ENCODE measurements around the gene RPP21. TPM values are rescaled to one million over a fixed set of nuclear protein-coding genes. Genes with fewer than 3 reads are reported as not detected.
A peak's percentile ranks its signal among the peaks of the same experiment; 100 is the strongest.

RPP21 gene
- total and polyA plus RNA-seq, 12 donors: 16.2 to 113 (median 24.9) TPM

- Histone ChIP-seq H3K27ac (no peak overlapping the region), H3K4me1 (peaks cover 0 to 64% (median 33%) of the 10 kb centered on the region in 9 donors), H3K4me3 (no peak overlapping the region), H3K36me3 (peaks cover 0 to 9% (median 0%) of the 10 kb centered on the region in 9 donors), H3K27me3 (no peaks in the 10 kb centered on the region), H3K9me3 (no peaks in the 10 kb centered on the region)
- intact Hi-C loops (cut with DNase I): loop anchor here in 2 of 10 donors (10.0 kb wide), 1 partner anchor 108 kb away; the partner anchor contains the start of gene TRIM26 (in 2 of the 2)
- DNase-seq: no peak
- no peak for TF ChIP-seq CTCF (IDR thresholded peaks at IDR 0.05)
- WGBS, 2 donors: 88 to 89% methylated on average over 20 of the region's 20 CpGs
- ATAC-seq: no peak
Measured at GRCh38 chr6:30322527-30323501, 22.1 kb upstream of the RPP21 start.

GRCh38 chr6:30323806-30324205 is 21.1 kb upstream of the RPP21 start:
- peaks cover 0 to 65% (median 35%) of the 10 kb centered on the region in 9 donors for H3K4me1 ChIP-seq
- no peak for ATAC-seq
- intact Hi-C loops (cut with DNase I): loop anchor here in 2 of 10 donors (10.0 kb wide), 1 partner anchor 109 kb away; the partner anchor contains the start of gene TRIM26 (in 2 of the 2)

GRCh38 chr6:30325150-30325872 is 19.6 kb upstream of the RPP21 start:
- peak in 3 of 8 donors; percentile 51 to 69 (median 53) for ATAC-seq
- Histone ChIP-seq H3K27ac (peak overlapping the region in 9 of 10 donors; percentile 95 to 99 (median 98)), H3K4me3 (peak overlapping the region; percentile 62 to 99 (median 87)), H3K4me1 (peaks cover 0 to 64% (median 35%) of the 10 kb centered on the region in 9 donors), H3K36me3 (peaks cover 0 to 24% (median 10%) of the 10 kb centered on the region in 9 donors), H3K9me3 (no peaks in the 10 kb centered on the region), H3K27me3 (no peaks in the 10 kb centered on the region)
- WGBS, 2 donors: 3 to 6% methylated on average over 10 of the region's 10 CpGs
- no peak for DNase-seq
- intact Hi-C loops (cut with DNase I): loop anchor here in 4 of 10 donors (5.0 to 10.0 kb wide), 3 partner anchors 63 to 111 kb away; partner anchors contain the start of gene TRIM26 (in 2 of the 4)
- no peak for TF ChIP-seq CTCF (IDR thresholded peaks at IDR 0.05)

More at GRCh38 chr6:30323806-30324205, 21.1 kb upstream of the RPP21 start:
- no peak for DNase-seq
- Histone ChIP-seq H3K27me3 (no peaks in the 10 kb centered on the region), H3K9me3 (no peaks in the 10 kb centered on the region), H3K27ac (no peak overlapping the region), H3K36me3 (peaks cover 0 to 9% (median 0%) of the 10 kb centered on the region in 9 donors), H3K4me3 (no peak overlapping the region)
- TF ChIP-seq CTCF (IDR thresholded peaks at IDR 0.05): no peak
- 100% methylated on average over 1 of the region's 1 CpG for WGBS, 2 donors
